Activated naive CD4-positive, alpha-beta T cell (primary cell): Measurements from ENCODE around the gene EDN2.
A peak's percentile ranks its signal among the peaks of the same experiment; 100 is the strongest.

Experiments used
- DNase-seq, 4 experiments: peaks; one replicate each; lab custom pipeline; 2025; lab: John Stamatoyannopoulos, UW

Gene EDN2

DNA sequence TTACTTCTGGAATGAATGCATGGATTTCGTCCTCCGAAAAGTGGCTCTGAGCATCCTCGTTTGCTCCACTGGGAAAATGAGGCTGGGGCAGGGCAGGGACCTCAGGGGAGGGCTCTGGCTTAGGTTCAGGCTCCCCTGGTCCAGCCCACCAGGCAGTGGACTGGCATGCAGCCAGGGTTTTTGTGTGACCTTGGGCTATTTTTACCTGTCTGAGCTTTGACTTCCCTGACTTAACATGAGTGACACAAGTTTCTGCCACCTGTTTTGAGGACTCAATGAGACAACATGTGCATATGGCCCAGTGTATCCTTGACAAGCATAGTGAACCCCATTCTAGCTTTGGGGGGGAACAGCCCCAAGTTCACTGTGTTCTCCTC lies 32.6 kb upstream of the EDN2 start:
- DNase-seq: no peak

DNA sequence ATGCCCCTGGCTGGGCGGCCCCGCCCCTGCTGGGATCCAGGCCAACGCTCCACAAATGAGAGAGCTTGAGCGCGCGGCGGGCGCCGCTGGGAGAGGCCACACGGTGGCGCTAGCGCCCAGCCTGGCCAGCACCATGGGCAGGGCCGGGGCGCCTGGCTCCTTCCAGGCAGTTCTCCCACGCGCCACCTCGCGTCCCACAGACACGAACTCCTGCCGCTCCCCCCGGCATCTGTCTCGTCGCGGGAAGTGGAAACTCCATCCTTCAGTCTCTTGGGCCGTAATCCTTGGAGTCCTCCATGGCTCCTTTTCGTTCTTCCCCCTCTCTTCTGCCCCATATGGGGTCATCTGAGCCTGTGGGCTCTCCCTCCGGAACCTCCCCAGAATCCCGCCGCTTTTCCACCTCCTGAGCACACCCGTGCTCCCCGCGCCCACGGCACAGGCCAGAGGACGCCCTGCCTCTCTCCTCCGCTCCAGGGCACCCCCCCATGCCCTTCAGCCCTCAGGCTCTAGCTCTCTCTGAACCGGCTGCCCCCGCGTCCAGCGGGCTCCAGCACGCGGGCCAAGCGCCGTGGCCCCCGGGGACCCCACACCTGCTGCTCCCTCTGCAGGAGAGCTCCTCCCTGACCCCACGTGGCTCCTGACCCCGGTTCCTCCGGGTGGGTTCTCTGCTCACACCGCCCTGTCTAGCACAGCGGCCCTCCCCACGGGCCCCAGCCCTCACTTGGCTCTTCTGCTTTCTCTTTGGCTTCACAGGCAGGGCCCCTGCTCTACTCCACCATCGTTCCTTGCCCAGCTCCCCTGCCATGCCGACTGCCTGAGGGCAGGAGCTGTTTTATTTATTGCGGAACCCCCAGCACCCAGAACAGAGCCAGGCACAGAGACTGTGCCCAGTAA lies 31.9 kb upstream of the EDN2 start:
- peak; percentile 16 to 46 (median 31) for DNase-seq

DNA sequence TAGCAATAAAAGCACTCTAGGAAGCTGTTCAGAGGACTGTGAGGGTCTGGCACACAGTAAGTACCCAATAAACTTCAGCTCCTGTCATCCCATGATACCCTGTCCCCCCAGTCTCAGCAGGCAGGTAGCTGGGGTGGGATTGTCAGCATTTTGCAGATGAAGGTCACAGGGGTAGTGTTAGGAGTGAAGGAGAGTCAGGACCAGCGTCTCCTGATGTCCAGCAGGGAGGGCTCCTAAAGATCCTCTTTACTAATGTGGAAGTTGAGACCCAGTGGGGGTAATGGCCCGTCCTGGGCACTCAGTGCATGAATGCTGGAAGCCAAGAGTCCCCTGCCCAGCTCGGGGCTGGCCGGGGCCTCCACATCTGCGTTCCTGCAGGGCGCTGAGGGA lies 31.3 kb upstream of the EDN2 start:
- no peak for DNase-seq

DNA sequence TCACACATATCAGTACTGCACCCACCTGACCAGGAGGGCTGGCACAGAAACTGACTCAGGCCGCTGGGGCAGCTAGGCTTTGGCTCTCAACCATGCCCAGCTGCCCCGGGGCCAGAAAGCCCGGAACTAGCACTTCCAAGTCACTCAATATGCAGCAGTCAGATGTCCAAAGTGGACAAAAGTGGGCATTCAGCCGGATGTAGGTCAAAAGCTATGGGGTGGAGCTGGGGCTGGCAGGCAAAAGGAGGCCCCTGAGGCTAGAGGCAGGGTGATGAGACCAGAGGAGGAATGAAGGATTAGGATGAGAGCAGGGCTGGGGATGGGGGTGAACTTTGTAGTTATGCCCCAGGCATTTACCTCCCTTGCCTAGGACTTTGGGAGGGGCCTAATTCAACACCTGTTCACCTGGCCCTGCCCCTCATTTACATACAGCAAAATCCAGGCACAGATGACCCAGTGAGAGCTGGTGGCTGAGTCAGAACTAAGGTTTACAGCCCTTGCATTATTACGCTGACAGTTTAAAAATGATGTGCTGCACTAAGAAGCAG lies 30.7 kb upstream of the EDN2 start:
- DNase-seq: no peak

DNA sequence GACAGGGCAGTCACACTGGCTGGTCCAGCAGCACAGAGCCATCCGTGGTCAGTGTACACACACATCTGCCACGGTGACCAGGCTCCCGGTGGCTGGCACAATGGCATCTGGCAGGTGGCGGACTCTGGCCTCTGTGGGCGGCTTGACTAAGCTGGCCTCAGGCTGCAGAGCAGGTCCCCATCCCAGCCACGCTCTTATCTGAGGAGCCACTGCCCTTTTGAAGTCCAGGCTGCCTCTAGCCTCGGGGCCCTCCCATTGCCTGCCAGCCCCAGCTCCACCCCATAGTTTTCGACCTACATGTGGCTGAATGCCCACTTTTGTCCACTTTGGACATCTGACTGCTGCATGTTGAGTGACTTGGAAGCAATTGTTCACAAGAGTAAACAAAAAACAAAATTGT lies 29.9 kb upstream of the EDN2 start:
- no peak for DNase-seq

DNA sequence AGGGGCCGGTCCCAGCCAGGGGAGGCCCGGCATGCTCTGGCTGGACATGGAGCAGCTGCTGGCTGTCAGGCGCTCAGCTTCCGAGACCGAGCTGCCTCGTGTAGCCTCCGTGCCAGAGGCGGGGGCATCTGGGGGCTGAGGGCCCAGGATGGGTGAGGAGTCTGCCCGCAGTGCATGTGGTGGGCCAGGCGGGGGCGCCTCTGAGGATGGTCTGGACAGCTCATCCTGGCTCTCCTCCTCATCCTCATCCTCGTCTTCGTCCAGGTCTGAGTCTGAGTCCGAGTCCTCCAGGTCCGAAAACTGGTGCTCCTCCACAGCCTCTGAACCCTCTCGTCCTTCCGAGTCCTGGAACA lies 28.9 kb upstream of the EDN2 start:
- no peak for DNase-seq

DNA sequence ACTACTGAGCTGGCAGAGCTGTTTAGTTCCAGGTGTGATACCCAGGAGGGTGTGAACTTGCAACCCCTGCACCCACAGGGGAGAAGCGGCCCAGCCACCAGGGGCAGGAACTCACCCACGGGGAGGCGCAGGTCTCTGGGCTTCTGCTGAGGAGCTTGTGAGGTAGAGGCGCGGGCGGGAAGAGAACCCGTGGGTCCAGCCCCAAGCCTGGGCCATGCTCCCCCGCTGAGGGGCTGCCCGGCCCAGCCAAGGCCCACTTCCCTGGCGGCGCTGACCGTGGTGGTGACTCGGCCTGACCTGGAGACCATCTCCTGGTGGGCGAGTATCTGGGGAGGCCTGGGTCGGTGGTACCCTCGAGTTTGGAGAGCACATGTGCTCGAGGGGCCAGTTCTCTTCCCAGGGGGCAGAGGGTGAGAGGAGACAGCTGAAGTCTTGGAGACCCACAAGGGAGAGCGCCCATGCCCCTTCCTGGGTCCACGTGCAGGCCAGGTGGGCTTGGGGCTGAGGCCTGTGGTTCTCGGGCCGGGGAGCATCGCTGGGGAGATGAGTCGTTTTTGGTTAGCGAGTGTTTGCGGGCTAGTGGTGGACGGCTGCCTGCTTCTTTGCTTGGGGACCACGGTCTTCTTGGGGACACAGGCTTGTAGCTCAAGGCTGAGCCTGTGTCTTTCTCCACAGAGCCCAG lies 28.4 kb upstream of the EDN2 start:
- DNase-seq: no peak

DNA sequence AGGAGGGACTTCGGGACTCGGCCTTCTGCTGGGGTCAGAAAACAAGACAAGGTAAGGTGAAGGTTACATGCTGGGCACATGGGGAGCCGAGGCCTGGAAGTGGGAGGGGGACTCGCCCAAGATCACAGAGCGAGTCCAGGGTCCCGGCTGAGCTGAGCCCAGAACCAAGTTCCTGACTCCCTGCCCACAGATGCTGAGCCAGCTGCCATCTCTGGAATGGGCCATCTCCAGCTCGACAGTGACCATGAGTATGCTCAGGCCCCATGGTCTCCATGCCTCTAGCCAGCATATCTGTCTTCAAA lies 26.7 kb upstream of the EDN2 start:
- DNase-seq: no peak

DNA sequence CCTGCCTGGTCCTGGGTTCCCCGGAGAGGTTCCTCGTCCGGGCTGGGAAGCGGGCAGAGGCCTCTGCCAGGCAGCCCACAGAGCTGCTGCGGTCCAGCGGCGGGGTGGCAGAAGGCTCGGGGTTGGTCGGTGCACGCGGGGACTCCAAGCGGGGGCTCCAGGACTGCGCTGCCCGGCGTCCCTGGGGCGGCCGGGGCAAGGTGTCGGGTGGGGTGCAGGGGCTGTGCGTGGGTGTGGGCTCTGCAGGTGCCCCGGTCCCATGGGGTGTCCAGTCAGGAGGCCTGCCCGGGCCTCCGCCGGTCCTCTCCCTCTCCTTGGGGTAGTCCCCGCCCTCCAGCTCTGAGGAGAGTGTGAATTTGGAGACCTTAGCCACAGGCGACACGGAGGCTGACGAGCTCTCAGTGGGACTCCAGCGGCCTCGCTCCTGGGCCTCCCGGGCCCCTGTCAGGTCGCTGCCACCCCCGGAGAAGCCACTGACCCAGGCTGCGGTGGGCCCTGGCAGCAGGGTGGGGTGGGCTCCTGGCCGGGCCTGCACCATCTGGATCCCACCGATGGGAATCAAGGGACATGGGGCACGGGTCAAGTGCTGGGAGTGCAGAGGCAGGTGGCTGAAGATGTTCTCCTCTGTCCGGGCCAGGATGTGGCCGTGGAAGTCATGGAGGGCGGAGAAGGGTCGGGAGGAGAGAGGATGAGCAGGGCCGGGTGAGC lies 26.2 kb upstream of the EDN2 start:
- DNase-seq: no peak

DNA sequence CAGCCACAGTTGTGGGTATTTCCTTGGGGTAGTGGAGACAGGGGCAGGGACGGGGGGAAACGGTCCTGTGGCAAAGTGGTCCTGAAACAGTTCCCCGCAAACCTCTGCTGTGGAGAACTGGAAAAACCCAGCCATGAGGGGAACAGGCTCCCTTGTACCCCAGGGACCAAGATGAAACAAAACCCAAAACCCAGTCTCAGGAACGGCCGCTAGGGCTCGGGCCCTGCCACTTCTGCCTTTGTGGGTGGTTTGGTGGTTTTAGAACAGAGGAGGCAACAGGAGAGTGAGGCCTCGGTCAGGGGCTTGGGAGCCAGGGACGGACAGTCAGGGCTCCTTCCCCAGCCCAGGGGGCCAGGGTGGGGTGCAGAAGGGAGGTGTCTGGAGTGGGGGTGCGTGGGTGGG lies 24.8 kb upstream of the EDN2 start:
- no peak for DNase-seq

DNA sequence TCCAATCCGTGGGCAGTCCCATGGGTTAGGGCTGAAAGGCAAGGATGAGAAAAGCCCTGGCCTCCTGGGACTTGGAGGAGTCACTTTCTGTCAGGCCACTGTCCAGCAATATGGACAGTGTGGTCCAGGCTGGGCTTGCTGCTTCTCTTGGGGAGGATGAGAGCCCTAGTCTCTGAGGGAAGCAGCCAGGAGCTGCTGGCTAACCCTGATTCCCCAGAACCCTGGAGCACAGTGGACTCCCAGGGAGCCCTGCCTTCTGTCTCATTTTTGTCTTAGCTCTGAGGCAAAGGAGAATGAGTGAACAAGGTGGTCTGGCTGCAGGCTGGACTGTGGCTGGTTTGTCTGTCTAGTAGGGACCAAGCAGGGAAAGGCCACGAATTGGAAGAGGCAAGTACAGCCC lies 23.8 kb upstream of the EDN2 start:
- DNase-seq: no peak

DNA sequence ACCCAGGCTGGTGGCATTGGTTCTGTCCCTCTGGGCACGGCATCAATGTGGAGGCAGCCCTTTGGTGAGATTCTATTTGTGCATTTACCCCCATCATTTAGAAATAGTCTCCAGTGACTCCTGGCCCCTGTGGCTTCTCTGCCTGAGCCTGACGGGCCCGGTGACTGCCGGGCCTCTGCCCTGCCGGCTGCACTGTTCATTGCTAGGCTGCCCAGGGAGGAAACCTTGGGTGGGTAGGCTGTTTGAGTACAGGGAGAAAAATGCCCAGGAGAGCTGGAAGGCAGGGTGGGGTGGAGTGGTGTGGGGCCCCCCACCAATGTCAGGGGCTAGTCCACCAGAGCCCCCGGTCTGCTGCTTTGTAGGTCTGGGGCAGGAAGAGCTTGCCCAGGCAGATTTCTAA lies 23.4 kb upstream of the EDN2 start:
- DNase-seq: no peak

DNA sequence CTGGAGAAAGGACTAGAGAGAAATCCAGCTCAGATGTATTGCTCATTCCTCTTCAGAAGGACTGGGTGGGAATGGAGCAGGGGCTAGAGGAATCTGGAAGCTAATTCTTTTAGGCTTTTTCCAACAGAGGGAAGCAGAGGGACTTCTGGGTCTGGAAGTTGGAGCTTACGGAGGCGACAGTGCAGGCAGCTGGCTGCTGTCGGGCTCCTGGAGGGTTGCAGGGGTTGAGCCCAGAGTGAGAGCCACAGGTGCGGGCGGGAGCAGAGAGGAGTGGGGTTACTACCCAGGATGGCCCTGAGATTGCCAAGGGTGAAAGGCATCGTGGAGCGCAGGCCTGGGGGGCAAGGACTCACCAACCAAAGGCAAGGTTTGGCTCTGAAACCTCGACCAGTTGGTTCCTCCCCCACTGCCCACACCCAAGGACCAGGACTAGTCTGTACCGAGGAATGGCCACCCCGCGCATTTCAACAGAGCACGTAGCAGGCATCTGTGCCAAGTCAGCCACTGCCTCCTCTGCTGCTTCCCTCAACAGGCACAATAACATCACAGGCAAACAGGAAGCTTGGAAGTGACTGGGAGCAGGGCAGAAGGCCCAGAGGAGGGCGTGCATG lies 22.7 kb upstream of the EDN2 start:
- no peak for DNase-seq

DNA sequence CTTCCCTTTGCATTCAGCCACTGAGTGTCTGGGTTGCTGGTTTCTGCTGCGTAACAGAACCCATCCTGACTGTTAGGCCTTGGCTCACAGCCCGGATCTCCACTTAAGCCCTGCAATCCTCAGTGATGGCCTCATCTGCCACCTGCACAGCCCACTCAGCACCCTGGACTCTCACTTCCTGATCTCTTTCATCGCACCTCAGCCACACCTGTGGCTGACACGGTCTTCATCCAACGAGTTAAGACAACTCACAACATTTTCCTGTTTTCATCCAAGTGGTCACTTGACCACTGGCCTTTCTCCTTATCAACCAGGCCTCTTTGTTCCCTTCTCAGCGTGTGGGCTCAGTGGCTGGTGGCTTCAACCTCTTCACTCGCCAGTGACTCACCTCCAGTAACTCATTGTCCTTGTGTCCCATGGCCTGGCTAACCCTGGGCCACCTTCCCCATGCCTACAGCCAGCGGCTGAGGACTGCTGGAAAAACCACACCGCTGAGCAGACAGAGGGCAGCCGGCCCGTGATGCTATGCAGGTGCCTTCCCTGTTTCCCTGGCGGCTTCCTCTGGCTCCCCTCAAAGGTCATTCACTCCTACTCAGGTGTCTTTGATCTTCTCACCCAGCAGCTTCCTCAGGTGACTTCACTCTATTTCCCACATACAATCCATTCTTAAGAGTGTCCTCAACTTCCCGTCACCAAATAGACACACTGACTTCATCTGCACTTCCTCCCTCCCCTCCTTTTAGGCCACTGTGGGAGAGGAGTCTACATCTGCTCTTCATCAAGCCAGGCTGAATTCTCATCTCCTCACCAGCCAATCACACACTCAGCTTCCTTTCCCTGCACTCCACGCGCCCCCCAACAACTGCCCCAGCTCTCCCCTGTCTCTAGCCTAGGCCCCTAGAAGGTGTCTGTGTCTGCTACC lies 19.9 kb upstream of the EDN2 start:
- no peak for DNase-seq

DNA sequence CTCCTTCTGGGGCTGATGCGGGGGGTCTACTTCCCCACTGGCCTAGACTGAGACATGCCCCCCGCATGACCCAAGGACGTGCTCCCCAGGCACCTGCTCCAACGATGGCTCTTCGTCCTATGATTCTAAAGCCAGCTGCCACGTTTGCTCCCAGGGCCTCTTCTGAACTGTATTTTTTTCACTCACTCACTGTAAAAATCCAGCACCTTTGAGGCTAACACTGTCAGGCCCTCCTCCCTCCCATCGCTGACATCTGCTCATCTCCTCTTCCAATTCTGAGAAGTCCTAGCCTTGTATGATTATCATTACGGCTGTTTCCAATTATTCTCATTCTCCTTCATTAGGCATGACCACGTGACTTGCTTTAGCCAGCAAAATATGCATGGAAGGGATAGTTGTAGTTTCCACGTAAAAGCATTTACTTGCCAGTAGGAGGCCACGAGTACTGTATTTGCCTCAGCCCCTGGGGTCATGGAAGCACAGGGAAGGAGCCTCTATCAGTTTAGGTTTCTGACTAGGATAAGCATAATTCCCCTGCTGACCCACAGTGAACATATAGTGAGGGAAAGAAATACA lies 19.1 kb upstream of the EDN2 start:
- no peak for DNase-seq

DNA sequence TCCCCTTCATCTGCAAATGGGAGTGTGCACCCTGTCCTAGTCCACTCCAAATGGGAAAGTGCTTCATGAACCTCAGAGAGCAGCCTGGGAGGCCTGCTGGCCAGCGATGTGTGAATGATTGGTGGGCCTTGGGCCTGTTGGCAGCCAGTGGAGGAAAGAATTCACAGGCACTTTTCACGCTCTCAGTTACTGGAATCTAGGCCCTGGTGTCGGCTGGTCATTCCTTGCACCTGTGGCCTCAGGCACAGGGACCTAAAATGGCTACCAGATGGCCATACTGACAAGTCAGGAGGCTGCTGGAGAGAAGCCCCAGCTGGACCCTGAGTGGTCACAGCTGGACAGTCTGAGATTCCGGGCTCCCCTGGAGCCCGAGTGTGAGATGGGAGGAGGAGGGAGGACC lies 18.4 kb upstream of the EDN2 start:
- no peak for DNase-seq

DNA sequence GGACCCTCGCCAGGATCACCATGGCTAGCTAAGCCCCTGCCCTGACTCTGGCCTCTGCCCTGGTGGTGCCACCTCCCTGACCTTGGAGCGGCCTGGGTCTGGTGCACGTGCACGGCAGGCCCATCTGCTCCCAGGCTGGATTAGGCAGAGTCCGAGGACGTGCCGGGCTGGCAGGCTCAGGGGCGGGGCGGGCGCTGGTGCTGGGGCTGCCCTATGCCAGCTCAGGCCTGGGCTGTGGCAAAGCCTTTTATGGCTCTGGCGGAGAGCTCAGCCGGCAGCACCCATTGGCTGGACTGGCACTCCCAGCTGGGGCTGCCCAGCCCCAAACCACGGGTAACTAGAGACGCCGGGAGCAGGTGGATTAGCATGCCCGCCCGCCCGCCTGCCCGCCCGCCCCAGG lies 17.1 kb upstream of the EDN2 start:
- no peak for DNase-seq

DNA sequence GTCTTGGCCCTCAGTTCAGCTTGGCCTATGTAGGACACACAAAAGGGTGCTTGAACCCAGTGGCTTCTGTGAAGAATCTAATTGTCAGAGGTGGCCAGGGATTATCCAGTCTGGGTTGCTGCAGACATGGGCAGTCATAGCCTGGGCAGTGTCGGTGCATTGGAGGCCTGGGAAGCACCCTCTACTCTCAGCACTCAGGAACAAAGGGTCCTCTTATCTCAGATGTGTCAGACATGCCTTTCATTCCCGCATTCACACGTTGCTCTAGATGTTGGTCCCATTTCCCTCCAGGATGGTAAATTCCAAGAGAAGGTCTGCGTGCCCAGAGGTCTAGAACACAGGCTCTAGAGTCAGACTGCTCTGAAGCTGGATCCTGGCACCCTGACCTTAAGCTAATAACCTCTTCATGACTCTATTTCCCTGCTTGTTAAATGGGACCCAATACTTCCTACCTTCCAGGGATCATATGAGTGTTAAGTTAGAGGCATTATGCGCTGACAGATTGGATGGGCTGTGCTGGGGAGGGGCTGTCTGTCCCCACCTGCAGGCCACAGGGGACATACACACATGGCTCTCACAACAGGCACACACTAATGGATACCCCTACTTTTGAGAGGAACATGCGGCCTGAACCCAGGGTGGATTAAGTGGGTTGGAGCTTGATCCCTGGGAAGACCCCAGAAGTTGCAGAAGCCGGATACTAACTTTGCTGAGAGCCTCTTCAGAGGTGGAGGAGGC lies 16.5 kb upstream of the EDN2 start:
- no peak for DNase-seq

DNA sequence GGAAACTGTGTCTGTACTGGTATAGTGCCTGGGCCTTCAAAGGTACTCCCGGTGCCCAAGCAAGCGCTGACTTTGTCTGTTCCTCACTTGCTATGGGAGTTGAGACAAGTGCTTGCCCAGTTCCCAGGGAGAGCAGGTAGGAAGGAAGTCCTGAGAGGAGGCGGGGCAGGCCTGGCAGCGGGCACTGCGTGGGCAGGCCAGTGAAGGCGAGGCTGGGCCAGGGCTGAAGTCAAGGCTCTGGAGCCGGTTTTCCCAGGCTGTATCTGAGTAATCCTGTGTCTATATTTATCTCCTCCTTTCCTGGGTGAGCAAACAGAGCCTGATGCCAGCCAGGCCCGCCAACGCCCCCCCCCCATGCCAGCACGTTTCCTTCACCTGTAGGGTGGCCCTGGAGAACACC lies 15.9 kb upstream of the EDN2 start:
- DNase-seq: no peak

DNA sequence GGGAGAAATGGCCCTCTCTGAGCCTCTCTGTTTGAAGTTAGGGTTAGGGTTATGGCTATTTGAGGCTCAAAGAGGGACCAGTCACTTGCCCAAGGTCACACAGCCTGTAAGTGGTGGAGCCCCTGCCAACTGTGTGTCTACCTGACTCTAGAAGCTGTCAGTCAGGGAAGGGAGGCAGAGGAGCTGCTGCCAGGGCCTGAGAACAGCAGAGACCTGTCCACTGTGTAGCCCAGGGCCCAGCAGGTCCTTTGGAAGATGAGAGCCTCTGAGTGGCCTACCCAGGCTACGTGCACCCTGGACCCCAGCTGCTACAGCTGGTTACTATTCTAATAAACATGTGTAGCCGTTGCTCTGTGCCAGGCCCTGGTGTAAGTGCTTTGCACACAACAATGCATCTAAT lies 15.1 kb upstream of the EDN2 start:
- no peak for DNase-seq

DNA sequence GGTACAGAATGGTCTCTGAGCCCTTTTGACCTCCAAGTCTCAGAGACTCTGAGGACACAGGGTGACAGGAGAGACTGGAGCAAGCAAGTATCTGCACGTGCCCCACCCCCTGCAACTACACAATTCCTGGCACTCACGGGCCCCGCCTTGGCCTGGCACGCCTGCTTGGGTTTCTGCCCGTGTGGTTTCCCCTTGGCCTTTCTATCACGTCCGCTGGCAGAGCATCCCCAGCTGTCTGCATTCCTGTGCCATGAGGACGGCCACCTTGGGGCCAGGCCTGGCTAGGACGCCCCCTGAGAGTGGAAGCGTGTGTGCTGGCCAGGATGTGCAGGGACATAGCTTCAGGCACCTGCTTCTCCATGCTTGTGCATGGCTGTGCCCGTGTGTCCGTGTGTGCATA lies 14.3 kb upstream of the EDN2 start:
- no peak for DNase-seq
